KOPT-K1 (cell line): ENCODE results near the gene ZC3H10.

Source experiments
- H3K27ac ChIP-seq: fragments of 200-600 bp; sonication (generic); 2 replicates; pipeline ENCODE4 v1.5.1; 2016; ENCODE audit warnings: antibody characterized with exemption, mild to moderate bottlenecking, low read depth, low read length; ENCODE audit not compliant: poor library complexity, severe bottlenecking
- H3K36me3 ChIP-seq: fragments of 200-600 bp; sonication (generic); 2 replicates; pipeline ENCODE4 v1.5.1; 2017; ENCODE audit warnings: antibody characterized with exemption, mild to moderate bottlenecking, low read length, moderate library complexity; ENCODE audit not compliant: insufficient read depth
- H3K9me3 ChIP-seq: fragments of 200-600 bp; sonication (generic); 2 replicates; pipeline ENCODE4 v1.5.1; 2017; ENCODE audit warnings: antibody characterized with exemption, low read length, mild to moderate bottlenecking; ENCODE audit not compliant: insufficient read depth, poor library complexity, severe bottlenecking

The ZC3H10 gene

DNA sequence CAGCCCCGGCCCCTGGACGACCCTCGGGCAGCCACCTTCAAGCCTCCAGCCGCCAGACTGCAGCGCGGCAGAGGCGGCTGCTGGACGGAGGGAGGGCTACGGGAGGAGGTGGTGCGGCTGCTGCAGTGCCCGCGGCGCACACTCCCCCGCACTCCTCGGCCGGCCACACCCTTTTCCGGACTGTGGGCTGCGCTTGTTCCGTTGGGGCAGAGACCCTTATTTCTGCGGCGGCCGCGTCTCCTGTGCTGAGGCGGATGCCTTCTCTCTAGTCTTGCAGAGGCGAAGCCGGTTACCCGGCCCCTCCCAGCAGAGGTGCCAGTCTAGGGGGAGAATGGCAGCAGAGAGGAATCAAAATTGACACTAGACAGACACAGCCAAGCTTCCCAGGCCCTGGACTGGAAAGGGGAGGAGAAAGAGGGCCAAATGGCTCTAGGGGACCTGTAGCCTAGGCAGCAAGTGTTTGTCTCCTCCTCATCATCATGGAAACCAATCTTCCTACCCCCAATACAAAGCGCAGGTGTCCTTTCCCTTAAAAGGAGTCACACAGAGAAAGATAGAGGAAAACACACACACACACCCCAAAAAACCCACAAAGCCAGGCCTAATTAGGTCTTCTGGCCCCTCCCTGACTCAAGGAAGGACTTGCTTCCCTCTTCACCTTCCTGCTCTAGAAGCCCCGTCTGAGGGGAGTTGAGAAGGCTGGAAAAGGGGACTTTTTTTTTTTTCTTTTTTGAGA is 11.3 kb downstream of the ZC3H10 start:
- Histone ChIP-seq H3K9me3 (no peaks in the 10 kb centered on the region), H3K36me3 (peaks cover 44% of the 10 kb centered on the region), H3K27ac (peak overlapping the region; percentile 77)

DNA sequence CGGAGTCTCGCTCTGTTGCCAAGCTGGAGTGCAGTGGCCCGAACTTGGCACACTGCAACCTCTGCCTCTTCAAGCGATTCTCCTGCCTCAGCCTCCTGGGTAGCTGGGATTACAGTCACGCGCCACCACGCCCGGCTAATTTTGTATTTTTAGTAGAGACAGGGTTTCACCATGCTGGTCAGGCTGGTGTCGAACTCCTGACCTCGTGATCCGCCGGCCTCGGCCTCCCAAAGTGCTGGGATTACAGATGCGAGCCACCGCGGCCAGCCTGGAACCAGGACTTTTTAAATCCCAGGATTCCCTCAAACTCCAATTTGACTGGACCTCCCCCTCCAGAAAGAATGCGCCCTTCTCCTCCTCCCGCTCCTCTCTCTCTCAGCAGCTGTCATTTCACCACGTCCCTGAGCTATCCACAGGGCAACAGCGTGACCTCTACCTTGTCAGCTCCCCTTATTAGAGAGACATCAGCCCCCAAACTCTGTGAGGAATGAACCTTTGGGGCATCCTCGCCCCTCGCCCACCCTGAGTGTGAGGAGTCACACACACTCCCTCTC is 12.0 kb downstream of the ZC3H10 start:
- H3K36me3 ChIP-seq, result peaks cover 50% of the 10 kb centered on the region
- peak overlapping the region; percentile 77 for H3K27ac ChIP-seq
- H3K9me3 ChIP-seq, result no peaks in the 10 kb centered on the region

DNA sequence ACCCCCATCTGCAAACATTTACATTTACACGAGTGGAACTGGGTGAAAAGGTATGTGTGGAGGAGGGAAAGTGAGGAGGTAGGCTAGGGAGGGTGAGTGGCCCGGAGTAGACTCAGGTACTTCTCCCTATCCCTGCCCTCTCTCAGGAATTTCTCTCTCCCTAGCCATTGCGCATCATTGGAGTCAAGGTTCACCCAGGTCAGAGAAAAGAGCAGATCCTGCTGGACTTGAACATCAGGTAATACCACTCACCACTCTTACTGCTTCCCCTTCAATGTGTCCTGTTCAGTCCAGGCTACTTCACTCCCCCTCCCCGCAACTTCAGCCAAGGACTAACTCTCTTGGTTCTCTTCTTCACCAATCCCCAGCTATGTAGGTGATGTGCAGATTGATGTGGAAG is 12.8 kb downstream of the ZC3H10 start:
- Histone ChIP-seq H3K36me3 (peaks cover 59% of the 10 kb centered on the region), H3K9me3 (no peaks in the 10 kb centered on the region), H3K27ac (peak overlapping the region; percentile 77)

DNA sequence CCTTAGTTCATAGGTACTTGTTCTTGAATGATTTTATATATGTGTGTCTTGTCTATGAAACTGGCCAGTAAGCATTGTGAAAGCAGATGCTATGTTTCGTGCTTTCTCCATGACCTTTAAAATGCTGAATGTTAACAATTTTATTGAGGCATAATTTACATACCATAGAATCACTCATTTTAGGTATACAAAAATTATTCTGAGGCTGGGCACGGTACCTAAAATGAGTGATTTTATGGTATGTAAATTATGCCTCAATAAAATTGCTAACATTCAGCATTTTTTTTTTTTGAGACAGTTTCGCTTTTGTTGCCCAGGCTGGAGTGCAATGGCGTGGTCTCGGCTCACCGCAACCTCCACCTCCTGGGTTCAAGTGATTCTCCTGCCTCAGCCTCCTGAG is 16.8 kb downstream of the ZC3H10 start:
- Histone ChIP-seq H3K9me3 (no peaks in the 10 kb centered on the region), H3K27ac (no peak overlapping the region), H3K36me3 (peaks cover 99% of the 10 kb centered on the region)

DNA sequence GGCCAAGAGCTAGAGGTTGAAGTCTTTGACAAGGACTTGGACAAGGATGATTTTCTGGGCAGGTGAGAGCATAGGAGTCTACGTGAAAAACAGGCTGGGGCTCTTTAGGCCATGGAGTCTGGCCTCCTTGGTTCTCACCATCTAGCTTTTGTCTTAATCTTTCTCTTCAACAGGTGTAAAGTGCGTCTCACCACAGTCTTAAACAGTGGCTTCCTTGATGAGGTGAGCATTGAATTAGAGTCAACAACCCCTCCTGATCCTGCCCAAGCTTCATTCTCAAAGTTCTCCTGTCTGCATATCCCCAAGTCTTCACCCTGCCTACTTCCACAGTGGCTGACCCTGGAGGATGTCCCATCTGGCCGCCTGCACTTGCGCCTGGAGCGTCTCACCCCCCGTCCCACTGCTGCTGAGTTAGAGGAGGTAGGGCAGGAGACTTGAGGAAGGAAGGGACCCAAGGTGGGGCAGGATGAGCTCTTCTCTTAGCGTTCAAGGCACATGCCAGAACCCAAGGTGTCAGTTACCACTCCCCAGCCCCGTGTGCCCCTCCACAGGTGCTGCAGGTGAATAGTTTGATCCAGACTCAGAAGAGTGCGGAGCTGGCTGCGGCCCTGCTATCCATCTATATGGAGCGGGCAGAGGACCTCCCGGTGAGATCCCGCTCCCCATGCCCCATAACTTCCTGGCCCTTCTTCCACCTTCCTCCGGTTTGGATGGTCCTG is 19.9 kb downstream of the ZC3H10 start:
- peak overlapping the region; percentile 16 for H3K27ac ChIP-seq
- peaks cover 98% of the 10 kb centered on the region for H3K36me3 ChIP-seq
- H3K9me3 ChIP-seq, result no peaks in the 10 kb centered on the region

DNA sequence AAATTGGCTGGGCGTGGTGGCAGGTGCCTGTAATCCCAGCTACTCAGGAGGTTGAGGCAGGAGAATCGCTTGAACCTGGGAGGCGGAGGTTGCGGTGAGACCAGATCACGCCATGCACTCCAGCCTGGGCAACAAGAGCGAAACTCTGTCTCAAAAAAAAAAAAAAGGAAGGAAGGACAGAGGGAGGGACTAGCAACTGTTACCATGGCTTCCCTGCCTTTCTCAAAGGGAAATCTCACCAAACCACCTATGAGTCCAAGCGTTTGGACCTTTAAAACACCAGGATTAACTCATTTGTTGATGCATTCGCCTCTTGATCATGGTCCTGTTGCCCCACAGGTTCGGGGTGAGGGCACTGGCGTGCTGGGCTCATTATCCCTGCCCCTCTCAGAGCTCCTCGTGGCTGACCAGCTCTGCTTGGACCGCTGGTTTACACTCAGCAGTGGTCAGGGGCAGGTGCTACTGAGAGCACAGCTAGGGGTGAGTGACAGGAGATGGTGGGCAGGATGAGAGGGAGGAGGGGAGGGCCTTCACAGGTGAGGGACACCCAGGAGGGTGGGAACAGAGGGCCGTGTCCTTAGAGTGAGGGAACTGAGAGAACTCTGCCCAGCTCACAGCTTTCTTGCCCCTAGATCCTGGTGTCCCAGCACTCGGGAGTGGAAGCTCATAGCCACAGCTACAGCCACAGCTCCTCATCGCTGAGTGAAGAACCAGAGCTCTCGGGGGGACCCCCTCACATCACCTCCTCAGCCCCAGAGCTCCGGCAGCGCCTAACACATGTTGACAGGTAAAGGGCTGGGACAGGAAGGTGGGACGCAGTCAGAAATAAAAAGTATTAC is 24.1 kb downstream of the ZC3H10 start:
- no peaks in the 10 kb centered on the region for H3K9me3 ChIP-seq
- H3K36me3 ChIP-seq, result peaks cover 82% of the 10 kb centered on the region
- no peak overlapping the region for H3K27ac ChIP-seq

DNA sequence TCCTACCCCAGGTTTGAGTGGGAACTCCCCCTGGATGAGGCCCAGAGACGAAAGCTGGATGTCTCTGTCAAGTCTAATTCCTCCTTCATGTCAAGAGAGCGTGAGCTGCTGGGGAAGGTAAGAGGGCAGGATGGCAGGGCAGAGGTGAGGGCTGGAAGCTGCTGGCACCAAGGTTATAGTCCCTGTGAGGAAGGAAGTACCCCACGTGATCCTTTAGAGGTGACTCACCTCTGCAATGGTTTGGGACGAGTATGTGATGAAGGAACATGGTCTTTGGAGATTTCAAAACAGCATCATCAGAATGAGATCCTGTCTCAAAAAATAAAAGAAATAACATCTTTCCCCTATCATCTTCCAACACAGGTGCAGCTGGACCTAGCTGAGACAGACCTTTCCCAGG is 25.2 kb downstream of the ZC3H10 start:
- Histone ChIP-seq H3K36me3 (peaks cover 71% of the 10 kb centered on the region), H3K9me3 (no peaks in the 10 kb centered on the region), H3K27ac (no peak overlapping the region)

DNA sequence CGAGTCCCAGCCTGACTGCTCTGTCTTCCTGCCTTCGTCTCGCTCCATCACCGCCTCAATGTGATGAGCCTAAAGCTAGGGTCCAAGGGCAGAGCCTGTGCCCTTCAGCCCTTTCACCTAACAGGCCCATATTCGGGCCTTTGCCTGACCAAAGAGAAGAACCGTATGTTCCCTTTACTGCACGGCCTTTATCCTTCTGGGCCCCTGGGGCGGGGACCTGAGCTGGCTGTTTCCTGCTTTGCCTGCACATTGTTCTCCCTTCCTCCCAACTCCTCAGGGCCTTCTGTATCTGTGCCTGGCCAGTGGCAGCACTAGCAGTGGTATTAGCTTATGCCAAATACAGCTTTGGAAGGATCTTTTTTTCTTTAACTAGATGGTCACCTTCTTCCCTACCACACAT is 25.8 kb downstream of the ZC3H10 start:
- Histone ChIP-seq H3K27ac (no peak overlapping the region), H3K9me3 (no peaks in the 10 kb centered on the region), H3K36me3 (peaks cover 64% of the 10 kb centered on the region)

DNA sequence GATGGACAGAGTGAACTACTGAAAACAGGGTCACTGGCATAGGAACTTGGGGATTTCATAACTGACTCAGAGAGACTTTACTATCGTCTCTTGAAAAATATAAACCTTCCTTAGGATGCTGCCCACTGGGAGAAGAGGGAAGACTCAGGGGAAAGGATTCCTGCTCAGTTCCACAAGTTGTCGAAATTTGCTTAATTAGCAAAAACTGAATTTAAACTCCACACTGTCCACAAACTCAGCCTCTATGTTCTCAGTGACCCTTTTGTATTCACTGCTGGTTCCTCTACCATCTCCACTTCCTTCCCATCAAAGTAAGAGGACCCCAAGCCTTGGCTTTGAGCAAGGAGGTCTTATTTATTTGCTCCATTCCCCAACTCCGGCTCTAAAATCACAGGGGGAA is 27.2 kb downstream of the ZC3H10 start:
- Histone ChIP-seq H3K27ac (no peak overlapping the region), H3K9me3 (no peaks in the 10 kb centered on the region), H3K36me3 (peaks cover 51% of the 10 kb centered on the region)

DNA sequence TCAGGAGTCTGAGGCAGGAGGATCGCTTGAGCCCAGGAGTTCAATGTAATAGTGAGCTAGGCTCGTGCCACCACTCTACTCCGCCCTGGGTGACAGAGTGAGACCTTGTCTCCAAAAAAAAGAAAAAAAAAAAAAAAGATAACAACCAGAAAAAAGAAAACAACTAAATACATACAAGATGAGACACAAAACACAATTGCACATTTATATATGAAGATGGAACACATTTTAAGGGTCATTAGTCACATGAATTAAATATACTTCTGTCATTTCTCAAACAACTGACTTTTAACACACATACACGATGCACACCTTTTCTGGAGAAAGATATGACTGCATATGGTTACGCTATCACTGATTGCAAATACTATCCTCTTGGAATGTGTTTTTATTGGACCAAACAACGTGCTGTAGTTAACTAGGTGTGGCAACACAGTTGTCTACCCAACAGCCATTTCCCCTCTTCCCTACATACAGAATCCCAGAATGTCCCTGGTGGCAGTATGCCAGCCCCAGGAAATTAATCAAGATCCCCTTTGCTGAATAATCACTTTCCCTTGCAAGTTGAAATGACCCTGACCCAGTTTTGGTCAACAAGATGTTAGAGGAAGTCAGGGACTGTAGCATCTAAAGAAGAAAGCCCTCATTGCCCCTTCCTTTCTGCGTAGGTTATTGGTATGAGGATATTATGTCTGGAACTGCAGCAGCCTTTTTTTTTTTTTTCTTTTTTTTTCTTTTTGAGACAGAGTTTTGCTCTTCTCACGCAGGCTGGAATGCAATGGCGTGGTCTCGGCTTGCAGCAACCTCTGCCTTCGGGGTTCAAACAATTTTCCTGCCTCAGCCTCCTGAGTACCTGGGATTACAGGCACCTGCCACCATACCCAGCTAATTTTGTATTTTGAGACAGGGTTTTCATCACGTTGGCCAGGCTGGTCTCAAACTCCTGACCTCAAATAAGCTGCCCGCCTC is 28.7 kb downstream of the ZC3H10 start:
- Histone ChIP-seq H3K27ac (no peak overlapping the region), H3K36me3 (peaks cover 37% of the 10 kb centered on the region), H3K9me3 (no peaks in the 10 kb centered on the region)

DNA sequence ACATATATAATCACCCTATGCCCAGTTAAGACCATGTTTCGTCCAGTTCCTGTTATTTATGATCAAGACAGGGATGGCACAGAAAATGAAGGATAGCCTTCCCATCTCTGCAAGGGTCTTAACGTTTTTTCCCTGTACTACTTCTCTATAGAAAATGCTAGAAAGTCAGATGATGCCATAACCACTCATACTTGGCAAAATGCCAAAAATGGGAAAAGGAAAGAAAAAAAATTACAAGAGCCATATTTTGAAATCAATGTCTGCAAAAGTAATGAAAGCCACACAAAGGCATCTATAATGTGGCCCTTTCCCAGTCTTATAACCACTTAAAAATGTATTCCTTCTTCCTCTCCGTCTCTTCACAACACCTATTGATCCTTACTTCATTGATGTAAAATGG is 32.5 kb downstream of the ZC3H10 start:
- Histone ChIP-seq H3K27ac (no peak overlapping the region), H3K9me3 (no peaks in the 10 kb centered on the region), H3K36me3 (peaks cover 16% of the 10 kb centered on the region; the same call in 1 of the 2 replicates)

DNA sequence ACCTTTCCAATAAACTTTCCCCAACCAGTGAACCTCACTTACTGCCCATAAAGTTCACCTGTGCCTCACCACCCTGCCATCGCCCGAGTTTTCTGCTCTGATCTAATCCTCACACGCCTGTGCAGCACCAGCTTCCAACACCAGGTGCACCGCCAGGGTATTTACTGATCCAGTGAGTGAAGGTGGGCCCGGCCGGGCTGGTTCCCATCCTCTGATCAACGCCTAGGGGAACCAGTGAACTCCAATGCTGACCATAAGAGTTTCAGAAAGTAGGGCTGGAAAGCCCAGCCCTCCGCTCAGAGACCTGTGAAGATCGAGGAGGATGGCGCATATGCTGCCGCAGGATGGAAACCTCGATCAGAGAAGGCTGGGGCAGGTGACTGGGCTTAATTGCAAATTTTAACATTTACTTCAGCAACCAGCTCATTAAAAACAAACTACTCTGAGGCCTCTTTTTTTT is 33.6 kb downstream of the ZC3H10 start:
- Histone ChIP-seq H3K36me3 (peaks cover 23% of the 10 kb centered on the region), H3K27ac (peak overlapping the region; percentile 92), H3K9me3 (no peaks in the 10 kb centered on the region)

DNA sequence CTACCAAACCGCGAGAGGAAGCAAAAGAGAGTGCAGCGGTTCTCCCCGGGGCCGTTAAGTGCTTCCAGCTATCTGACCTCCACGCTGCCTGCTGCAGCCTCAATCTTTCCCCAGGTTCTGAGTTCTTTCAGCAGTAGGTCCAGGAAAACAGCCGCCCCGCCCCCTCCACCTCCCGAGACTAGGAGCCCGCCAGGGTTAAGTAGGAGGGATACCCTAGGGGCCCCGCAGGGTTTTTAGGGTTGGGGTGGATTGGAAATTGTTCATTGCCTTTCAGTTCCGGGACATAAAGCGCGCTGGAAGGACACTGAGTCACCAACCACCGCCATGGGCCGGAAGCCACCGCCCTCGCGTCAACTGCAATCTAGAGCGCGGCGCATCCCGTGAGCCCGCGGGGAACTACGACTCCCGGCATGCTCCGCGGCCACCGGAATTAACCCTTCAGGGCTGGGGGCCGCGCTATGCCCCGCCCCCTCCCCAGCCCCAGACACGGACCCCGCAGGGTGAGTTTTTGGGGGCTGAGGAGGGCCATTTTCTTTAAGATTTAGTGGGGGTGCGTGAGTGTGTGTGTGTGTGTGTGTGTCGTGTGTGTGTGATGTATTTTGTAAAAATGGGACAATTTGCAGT is 34.2 kb downstream of the ZC3H10 start, which contains the start of gene MYL6B:
Gene MYL6B, plus strand, starts transcription at position 456 of the 624 bp plus-strand sequence. CDS start 1,332 bp downstream, outside the sequence.
- H3K36me3 ChIP-seq, result peaks cover 23% of the 10 kb centered on the region
- peak within 1 kb of the TSS; percentile 92 for H3K27ac ChIP-seq
- H3K9me3 ChIP-seq, result no peaks in the 10 kb centered on the region
